ENCODE data around the gene ERRFI1.
"Not testable (repeated sequence)": the region's sequence is repeated elsewhere in the genome, so short reads cannot be mapped to it uniquely, and the experiment has no call there.

Gene ERRFI1

GRCh38 chr1:8059161-8059622 is 33.1 kb upstream of the ERRFI1 start:
- Histone ChIP-seq H3K9me3 (ENCODE audit: severe bottlenecking) (no peaks in the 10 kb centered on the region), H3K27me3 (ENCODE audit: insufficient read depth, low read depth, severe bottlenecking) (no peaks in the 10 kb centered on the region), H3K4me3 (ENCODE audit: low read depth, low read length) (no peak overlapping the region), H3K36me3 (no peaks in the 10 kb centered on the region), H3K27ac (no peak overlapping the region)
- no peak for TF ChIP-seq CTCF (IDR thresholded peaks at IDR 0.05; ENCODE audit: low read depth, low read length)
- no peak for DNase-seq

GRCh38 chr1:8057779-8058178 is 31.7 kb upstream of the ERRFI1 start:
- H3K9me3 ChIP-seq (ENCODE audit: severe bottlenecking); H3K4me3 ChIP-seq (ENCODE audit: low read depth, low read length); H3K27me3 ChIP-seq (ENCODE audit: insufficient read depth, low read depth, severe bottlenecking); DNase-seq; H3K27ac ChIP-seq; H3K36me3 ChIP-seq: not testable (repeated sequence)

GRCh38 chr1:8055973-8056372 is 29.9 kb upstream of the ERRFI1 start:
- no peak overlapping the region for H3K4me3 ChIP-seq (ENCODE audit: low read depth, low read length)
- no peak for TF ChIP-seq CTCF (IDR thresholded peaks at IDR 0.05; ENCODE audit: low read depth, low read length)
- H3K27ac ChIP-seq = no peak overlapping the region
- no peaks in the 10 kb centered on the region for H3K36me3 ChIP-seq
- no peak for DNase-seq
- no peaks in the 10 kb centered on the region for H3K9me3 ChIP-seq (ENCODE audit: severe bottlenecking)
- H3K27me3 ChIP-seq (ENCODE audit: insufficient read depth, low read depth, severe bottlenecking) = no peaks in the 10 kb centered on the region

GRCh38 chr1:8053878-8054567 is 27.9 kb upstream of the ERRFI1 start:
- Histone ChIP-seq H3K27me3 (ENCODE audit: insufficient read depth, low read depth, severe bottlenecking) (no peaks in the 10 kb centered on the region), H3K9me3 (ENCODE audit: severe bottlenecking) (no peaks in the 10 kb centered on the region), H3K36me3 (no peaks in the 10 kb centered on the region), H3K27ac (no peak overlapping the region), H3K4me3 (ENCODE audit: low read depth, low read length) (no peak overlapping the region)
- DNase-seq = no peak
- TF ChIP-seq CTCF (IDR thresholded peaks at IDR 0.05; ENCODE audit: low read depth, low read length) = no peak

- no peaks in the 10 kb centered on the region for H3K27me3 ChIP-seq (ENCODE audit: insufficient read depth, low read depth, severe bottlenecking)
- no peak for TF ChIP-seq CTCF (IDR thresholded peaks at IDR 0.05; ENCODE audit: low read depth, low read length)
- H3K27ac ChIP-seq = no peak overlapping the region
- DNase-seq = no peak
- no peaks in the 10 kb centered on the region for H3K9me3 ChIP-seq (ENCODE audit: severe bottlenecking)
- H3K4me3 ChIP-seq (ENCODE audit: low read depth, low read length) = no peak overlapping the region
- H3K36me3 ChIP-seq = no peaks in the 10 kb centered on the region
Measured at GRCh38 chr1:8051650-8052049, 25.5 kb upstream of the ERRFI1 start.

GRCh38 chr1:8049229-8049628 is 23.1 kb upstream of the ERRFI1 start:
- not testable (repeated sequence) for H3K27ac ChIP-seq; H3K36me3 ChIP-seq; H3K27me3 ChIP-seq (ENCODE audit: insufficient read depth, low read depth, severe bottlenecking); DNase-seq; H3K9me3 ChIP-seq (ENCODE audit: severe bottlenecking); H3K4me3 ChIP-seq (ENCODE audit: low read depth, low read length)
